Thoracic aorta endothelial cell (primary cell): ENCODE results near the gene SRR. TPM values are rescaled to one million over a fixed set of nuclear protein-coding genes. Genes with fewer than 3 reads are reported as not detected.

Experiments
- small RNA-seq: library from RNA; depleted of rRNA; stranded (forward); fragments of <200 nt; gene quantifications from one replicate; pipeline ENCODE3, GENCODE V24; 2012
- total RNA-seq: library from RNA; depleted of rRNA; stranded (reverse); fragments of >200 nt; gene quantifications from 2 replicates; pipeline ENCODE4 v1.2.3, GENCODE V29; 2012

Gene SRR
- total RNA-seq: 15.7 and 17.4 TPM in 2 replicates

GRCh38 chr17:2303204-2304188, at the start of gene SRR, which contains the start of gene SMG6:
TSS of gene SRR (plus strand) at chr17:2303950. CDS start at chr17:2315561, 11,611 bp downstream.
TSS of gene SMG6 (minus strand) at chr17:2303785. CDS start at chr17:2303720, 65 bp downstream.

GRCh38 chr17:2336215-2336851, 32.6 kb downstream of the SRR start, which contains the start of gene TSR1:
TSS of gene TSR1 (minus strand) at chr17:2336457. CDS start at chr17:2336427, 30 bp downstream.

DNA sequence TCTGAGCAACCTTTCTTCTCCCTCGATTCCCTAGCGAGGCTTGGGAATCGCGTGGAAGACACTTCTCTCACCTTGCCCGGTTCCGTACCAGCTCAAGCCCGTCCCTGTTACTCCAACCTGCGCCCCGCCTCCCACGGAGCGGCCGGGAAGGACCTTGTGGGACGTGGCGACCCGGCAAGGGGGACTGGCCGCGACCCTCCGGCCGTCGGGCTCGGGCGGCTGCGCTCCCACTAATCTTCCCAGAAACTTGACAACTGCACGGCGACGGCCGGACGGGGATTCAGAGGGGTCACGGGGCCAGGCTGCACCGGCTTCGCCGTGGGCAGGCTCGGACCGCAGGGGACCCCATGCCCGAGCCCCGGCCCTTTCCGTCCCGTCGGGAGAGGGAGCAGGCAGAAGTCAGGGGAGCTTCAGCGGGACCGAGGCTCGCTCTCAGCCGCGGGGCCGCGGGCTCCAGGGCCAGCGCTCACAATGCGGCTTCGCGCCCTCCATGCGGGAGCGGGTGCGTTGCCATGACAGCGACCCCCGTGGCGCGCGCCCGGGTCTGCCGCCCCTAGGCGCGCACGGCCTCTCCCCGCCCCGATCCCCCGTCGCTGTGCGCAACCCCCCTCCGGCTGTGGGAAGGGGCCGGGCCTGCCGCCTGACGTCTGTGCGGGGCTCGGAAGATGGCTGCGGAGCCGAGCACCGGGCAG, 33.2 kb downstream of the SRR start, which contains the start of gene SGSM2:
Gene SGSM2 (plus strand): TSS at position 650 of the 692 bp plus-strand sequence. CDS start 188 bp downstream, outside the sequence.

Small RNA genes within 50 kb of the gene (small RNA-seq; reads per million reads assigned to genes)
- gene AC006435.3 (not detected), gene SNORD91A (36.9 reads per million, percentile 97 among the genes with 10 or more reads in this experiment), gene SNORD91B (14.2 reads per million, percentile 94 among the genes with 10 or more reads in this experiment)

Other genes starting within 250 kb of the SRR start
- gene HIC1, start 248.8 kb upstream of the SRR start, total RNA-seq: 26.8 and 33.6 TPM in 2 replicates
- gene SMG6, start 165 bp upstream of the SRR start, total RNA-seq: 26.0 and 28.2 TPM in 2 replicates
- 66.4 TPM in 2 replicates for gene TSR1, start 32.5 kb downstream of the SRR start, total RNA-seq
- gene SGSM2, start 33.6 kb downstream of the SRR start, total RNA-seq: 25.4 and 35.8 TPM in 2 replicates
- 7.3 and 8.6 TPM in 2 replicates for gene MNT, start 97.1 kb downstream of the SRR start, total RNA-seq
- gene METTL16, start 207.9 kb downstream of the SRR start, total RNA-seq: 27.7 TPM in 2 replicates